K562 (cell line): ENCODE measurements around the gene URM1. TPM values are rescaled to one million over a fixed set of nuclear protein-coding genes. Genes with fewer than 3 reads are reported as not detected.

Source experiments
- ATAC-seq: fragments of 200-7000 bp; cut with Tn5 transposase; 3 replicates; pipeline ENCODE4 v1.9.1; 2020; ENCODE audit warnings: moderate library complexity
- BruUV-seq: library from RNA; stranded (reverse); fragments of 400-500 nt; replicated peaks from 2 replicates; lab custom pipeline; 2021; lab: Mats Ljungman, UMichigan
- CTCF ChIA-PET: fragments of 300-600 bp; formaldehyde crosslinking; extraction: SDS; loops from one replicate; lab custom pipeline; 2021; ENCODE audit warnings: low intra/inter-chr PET ratio; lab: Yijun Ruan, JAX
- POLR2A ChIA-PET: fragments of 300-600, 350-650 bp; sonication (Branson Sonifier 250); formaldehyde crosslinking; extraction: SDS; loops from one replicate; lab custom pipeline; 2021; ENCODE audit warnings: antibody characterized with exemption, inconsistent platforms; lab: Yijun Ruan, JAX
- DNase-seq, 4 experiments: peaks; one replicate each; pipeline versions ENCODE4 v3.0.0 to v3.0.0-alpha.2; 2011 to 2018; ENCODE audit warnings: low spot score in 3 of 4, mixed read lengths in 3 of 4; ENCODE audit errors: extremely low read depth in 1 of 4
- FAIRE-seq: peaks from 2 replicates; lab custom pipeline; 2011; peaks lifted over from hg19 to GRCh38; lab: Jason Lieb, UNC
- H2AFZ ChIP-seq: 2 replicates; pipeline ENCODE4 v1.6.0; 2011; ENCODE audit warnings: low read depth, low read length, control low read depth, inconsistent platforms
- H3K27ac ChIP-seq: fragments of 200-600 bp; 3 replicates; pipeline ENCODE4 v1.8.0; 2011; ENCODE audit warnings: low read depth, mild to moderate bottlenecking, control low read depth, inconsistent platforms, low read length, moderate library complexity, mixed read lengths; ENCODE audit errors: extremely low read depth
- H3K27me3 ChIP-seq, 2 experiments: fragments of 300-600 bp in 1 of 2; 2 replicates in 1 of 2; 3 replicates in 1 of 2; pipeline versions ENCODE4 v1.6.0 to v1.8.0; 2011; ENCODE audit warnings: inconsistent platforms in 2 of 2, low read length in 2 of 2, mild to moderate bottlenecking in 1 of 2, mixed read lengths in 1 of 2, moderate library complexity in 1 of 2; ENCODE audit not compliant: control insufficient read depth in 2 of 2, insufficient read depth in 2 of 2
- H3K36me3 ChIP-seq: fragments of 300-600 bp; 3 replicates; pipeline ENCODE4 v1.8.0; 2011; ENCODE audit warnings: mild to moderate bottlenecking, low read length, inconsistent platforms; ENCODE audit not compliant: control insufficient read depth, insufficient read depth
- H3K4me1 ChIP-seq, 2 experiments: fragments of 200-600 bp in 1 of 2; replicated peaks in 1 of 2; 2 replicates in 1 of 2; 3 replicates in 1 of 2; pipeline versions ENCODE4 v1.5.1 to v1.8.0; 2011; ENCODE audit warnings: inconsistent platforms in 2 of 2, low read length in 2 of 2, mild to moderate bottlenecking in 1 of 2, mixed read lengths in 1 of 2, moderate library complexity in 1 of 2; ENCODE audit not compliant: control insufficient read depth in 2 of 2, insufficient read depth in 2 of 2
- H3K4me2 ChIP-seq: 2 replicates; pipeline ENCODE4 v1.6.1; 2011; ENCODE audit warnings: low read length, control low read depth, inconsistent platforms, mixed read lengths; ENCODE audit not compliant: insufficient read depth
- H3K4me3 ChIP-seq: fragments of 200-600 bp; sonication (generic), shearing (Covaris generic); 2 replicates; pipeline ENCODE4 v1.5.1; 2016; ENCODE audit warnings: control low read depth, inconsistent platforms
- H3K79me2 ChIP-seq: fragments of 200-600 bp; 3 replicates; pipeline ENCODE4 v1.8.0; 2011; ENCODE audit warnings: low read length, inconsistent platforms; ENCODE audit not compliant: control insufficient read depth, insufficient read depth
- H3K9ac ChIP-seq, 2 experiments: 2 replicates each; pipeline versions ENCODE4 v1.6.0 to v1.6.1; 2011; ENCODE audit warnings: low read depth in 2 of 2, low read length in 2 of 2, control low read depth in 1 of 2, inconsistent platforms in 1 of 2, mild to moderate bottlenecking in 1 of 2, mixed read lengths in 1 of 2; ENCODE audit not compliant: insufficient read depth in 1 of 2
- H3K9me1 ChIP-seq: one replicate; pipeline ENCODE4 v1.6.0; 2011; ENCODE audit warnings: inconsistent platforms, mild to moderate bottlenecking, low read length, moderate library complexity; ENCODE audit not compliant: control insufficient read depth, insufficient read depth
- H3K9me3 ChIP-seq: replicated peaks from 2 replicates; pipeline ENCODE4 v1.5.1; 2011; ENCODE audit warnings: low read depth, low read length, inconsistent platforms; ENCODE audit not compliant: control insufficient read depth, insufficient read depth
- H4K20me1 ChIP-seq: replicated peaks from 2 replicates; pipeline ENCODE4 v1.6.1; 2011; ENCODE audit warnings: low read length, inconsistent platforms, mixed read lengths; ENCODE audit not compliant: control insufficient read depth, insufficient read depth
- CTCF ChIP-seq, 3 experiments: IDR thresholded peaks in 2 of 3; conservative IDR thresholded peaks in 1 of 3; 2 replicates each; pipeline ENCODE4 v1.5.1; 2011 to 2012; ENCODE audit warnings: low read length in 3 of 3, mild to moderate bottlenecking in 3 of 3, control low read depth in 2 of 3, improper control_type of control experiment in 1 of 3, inconsistent platforms in 1 of 3, low read depth in 1 of 3, mixed read lengths in 1 of 3, moderate library complexity in 1 of 3; ENCODE audit not compliant: insufficient read depth in 2 of 3
- POLR2G ChIP-seq: fragments of 200-400 bp; formaldehyde crosslinking; IDR thresholded peaks from 2 replicates; pipeline ENCODE4 v1.6.1; 2017; ENCODE audit warnings: low read depth, mild to moderate bottlenecking, antibody characterized with exemption, low read length, moderate library complexity
- RBFOX2 ChIP-seq: fragments of 200-400 bp; formaldehyde crosslinking; IDR thresholded peaks from 2 replicates; pipeline ENCODE4 v1.6.1; 2017; ENCODE audit warnings: low read depth, mild to moderate bottlenecking, low read length, moderate library complexity
- SETDB1 ChIP-seq: IDR thresholded peaks from one replicate; pipeline ENCODE4 v1.6.1; 2012; ENCODE audit warnings: low read length, control low read depth, inconsistent platforms
- WGBS: fragments of 100-300 bp; shearing (Covaris generic); methylation state at CpG from one replicate; pipeline ENCODE4 v1.1.6; 2016; ENCODE audit warnings: low coverage, mixed read lengths; ENCODE audit not compliant: insufficient coverage; ENCODE audit errors: missing lambda C conversion rate; 5-methylcytosine and 5-hydroxymethylcytosine counted together
- in situ Hi-C: fragments of 300-500 bp; cut with MboI; formaldehyde crosslinking; loops from 4 replicates; pipeline ENCODE4 v1.15.0; 2018; ENCODE audit warnings: inconsistent platforms, mixed read lengths
- intact Hi-C: fragments of 100-400 bp; cut with micrococcal nuclease; formaldehyde crosslinking; loops from 2 replicates; pipeline ENCODE4 v1.14.2; 2022
- polyA plus RNA-seq, 8 experiments: library from polyadenylated mRNA; depleted of rRNA in 4 of 8; stranded (reverse) in 5 of 8; unstranded in 3 of 8; fragments of >200 nt; fragmentation: Nextera tagmentation in 2 of 8; fragmentation: Illumina TruSeq in 1 of 8; extraction: Ambion mirVana in 2 of 8; extraction: Trizol in 1 of 8; gene quantifications; 2 replicates each; pipeline versions ENCODE4 v1.2.1 to v1.2.3, GENCODE V29; 2011 to 2014; ENCODE audit warnings: inconsistent platforms in 1 of 8, missing spikeins in 1 of 8
- total RNA-seq, 7 experiments: library from RNA; depleted of rRNA in 6 of 7; stranded (reverse); fragments of >200 nt in 6 of 7; fragmentation: Illumina TruSeq in 2 of 7; extraction: Trizol in 2 of 7; gene quantifications; 2 replicates each; pipeline versions ENCODE4 v1.2.1 to v1.2.3, GENCODE V29; 2011 to 2021; ENCODE audit warnings: low replicate concordance in 1 of 7
- TF ChIP-seq, protein P1 (sequence below): sonication (generic); formaldehyde crosslinking; IDR thresholded peaks from 2 replicates; pipeline ENCODE4 v1.8.1; 2023; ENCODE audit warnings: mild to moderate bottlenecking, missing genetic modification reagents
- TF ChIP-seq, protein P2 (sequence below), 2 experiments: fragments of 250-450 bp in 1 of 2; fragments of 450-650 bp in 1 of 2; sonication (Bioruptor Pico) in 1 of 2; IDR thresholded peaks; 2 replicates each; pipeline versions ENCODE4 v1.6.1 to v1.8.0; 2016 to 2021; ENCODE audit warnings: mild to moderate bottlenecking in 2 of 2, moderate library complexity in 2 of 2, missing compliant biosample characterization in 1 of 2, missing genetic modification characterization in 1 of 2

The URM1 gene
- total and polyA plus RNA-seq, 9 of the 15 experiments (the other 6 are each of a cell fraction or from before 2014, with no cell fraction given), result 10.1 to 88.9 (median 53.3) TPM

- intact Hi-C loops (loop anchor here (10.0 kb wide), 1 partner anchor 130 kb away; no protein-coding TSS in a partner anchor), in situ Hi-C loops (loop anchor here (5.0 kb wide), 1 partner anchor 352 kb away; no protein-coding TSS in a partner anchor)
- Histone ChIP-seq H3K79me2 (peaks cover 11% of the 10 kb centered on the region), H2AFZ (no peak overlapping the region), H3K9me3 (no peaks in the 10 kb centered on the region), H3K9ac (peak overlapping the region in 1 of 2 experiments; percentile 53; a peak in 1 of 4 replicates), H4K20me1 (no peaks in the 10 kb centered on the region), H3K27me3 (no peaks in the 10 kb centered on the region), H3K9me1 (peaks cover 3% of the 10 kb centered on the region), H3K4me2 (no peak overlapping the region), H3K36me3 (peaks cover 76% of the 10 kb centered on the region), H3K27ac (no peak overlapping the region), H3K4me1 (peaks cover 6 to 14% of the 10 kb centered on the region in 2 experiments; a peak in 4 of 5 replicates), H3K4me3 (no peak overlapping the region)
- BruUV-seq, result no TSS peak
- ChIA-PET CTCF (no interaction called here), POLR2A (interaction anchor here (0.6 to 4.8 kb wide), 5 partner anchors 9 to 356 kb away, joined by 3 to 65 read pairs (median 4); partner anchors contain the start of gene PKN3)
- WGBS, result 95% methylated on average over 28 of the region's 28 CpGs
- ATAC-seq (no peak), DNase-seq (peak in 1 of 4 experiments; percentile 35), FAIRE-seq (no peak)
- TF ChIP-seq POLR2G, result 0 out of 2 replicates have a peak, but pooled peaks have one; percentile 19
- peak in 1 of 3 experiments; percentile 17; a peak in 1 of 6 replicates for TF ChIP-seq CTCF (IDR thresholded peaks at IDR 0.05 in 2 of 3, conservative IDR thresholded peaks at IDR 0.05 in 1 of 3; ENCODE audit: insufficient read depth in 2 of 3, low read depth in 1 of 3, low read length in 3 of 3)
- peak; percentile 32; the same call in 1 of the 2 replicates for TF ChIP-seq RBFOX2
- TF ChIP-seq SETDB1, result no peak
- TF ChIP-seq, protein P1, sequence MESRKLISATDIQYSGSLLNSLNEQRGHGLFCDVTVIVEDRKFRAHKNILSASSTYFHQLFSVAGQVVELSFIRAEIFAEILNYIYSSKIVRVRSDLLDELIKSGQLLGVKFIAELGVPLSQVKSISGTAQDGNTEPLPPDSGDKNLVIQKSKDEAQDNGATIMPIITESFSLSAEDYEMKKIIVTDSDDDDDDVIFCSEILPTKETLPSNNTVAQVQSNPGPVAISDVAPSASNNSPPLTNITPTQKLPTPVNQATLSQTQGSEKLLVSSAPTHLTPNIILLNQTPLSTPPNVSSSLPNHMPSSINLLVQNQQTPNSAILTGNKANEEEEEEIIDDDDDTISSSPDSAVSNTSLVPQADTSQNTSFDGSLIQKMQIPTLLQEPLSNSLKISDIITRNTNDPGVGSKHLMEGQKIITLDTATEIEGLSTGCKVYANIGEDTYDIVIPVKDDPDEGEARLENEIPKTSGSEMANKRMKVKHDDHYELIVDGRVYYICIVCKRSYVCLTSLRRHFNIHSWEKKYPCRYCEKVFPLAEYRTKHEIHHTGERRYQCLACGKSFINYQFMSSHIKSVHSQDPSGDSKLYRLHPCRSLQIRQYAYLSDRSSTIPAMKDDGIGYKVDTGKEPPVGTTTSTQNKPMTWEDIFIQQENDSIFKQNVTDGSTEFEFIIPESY (CRISPR knock-in tag), result peak; percentile 91
- TF ChIP-seq, protein P2, sequence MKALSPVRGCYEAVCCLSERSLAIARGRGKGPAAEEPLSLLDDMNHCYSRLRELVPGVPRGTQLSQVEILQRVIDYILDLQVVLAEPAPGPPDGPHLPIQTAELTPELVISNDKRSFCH (CRISPR knock-in tag; IDR thresholded peaks at IDR 0.05), result no peak
- TF ChIP-seq, protein P2 (tag; IDR thresholded peaks at IDR 0.05), result no peak
- TF ChIP-seq, all 486 proteins: peak for 4
Measured at GRCh38 chr9:128344931-128345605, 26.1 kb upstream of the URM1 start.
